Fibroblast of lung (primary cell): ENCODE measurements around the gene CAMK1D. TPM values are rescaled to one million over a fixed set of nuclear protein-coding genes. Genes with fewer than 3 reads are reported as not detected.

ENCODE experiments used
- DNase-seq, 2 donors: peaks; one replicate each; pipeline versions ENCODE4 v3.0.0 to v3.0.0-alpha.2; 2010; ENCODE audit warnings: low read depth in 2 of 2
- H2AFZ ChIP-seq: 2 replicates; pipeline ENCODE4 v1.5.1; 2012; ENCODE audit warnings: low read length, control low read depth, inconsistent platforms
- H3K27ac ChIP-seq: 2 replicates; pipeline ENCODE4 v1.5.1; 2011; ENCODE audit warnings: low read length, control low read depth; ENCODE audit not compliant: insufficient read depth
- H3K27me3 ChIP-seq: 2 replicates; pipeline ENCODE4 v1.5.1; 2011; ENCODE audit warnings: mild to moderate bottlenecking, low read length; ENCODE audit not compliant: control insufficient read depth, insufficient read depth
- H3K36me3 ChIP-seq: 2 replicates; pipeline ENCODE4 v1.5.1; 2011; ENCODE audit warnings: low read length; ENCODE audit not compliant: control insufficient read depth, insufficient read depth
- H3K4me1 ChIP-seq: 2 replicates; pipeline ENCODE4 v1.5.1; 2011; ENCODE audit warnings: low read length; ENCODE audit not compliant: control insufficient read depth, insufficient read depth; ENCODE audit errors: extremely low read depth
- H3K4me2 ChIP-seq: 2 replicates; pipeline ENCODE4 v1.5.1; 2011; ENCODE audit warnings: low read length, control low read depth; ENCODE audit not compliant: insufficient read depth; ENCODE audit errors: extremely low read depth
- H3K4me3 ChIP-seq, 4 experiments: fragments of 200-600 bp in 1 of 4; sonication (generic) in 1 of 4; replicated peaks in 1 of 4; 2 replicates each; pipeline ENCODE4 v1.5.1; 2011 to 2016; ENCODE audit warnings: low read length in 4 of 4, low read depth in 3 of 4, mild to moderate bottlenecking in 3 of 4, control low read depth in 2 of 4, inconsistent platforms in 1 of 4, mixed read lengths in 1 of 4; ENCODE audit not compliant: insufficient read depth in 1 of 4; ENCODE audit errors: control extremely low read depth in 1 of 4
- H3K79me2 ChIP-seq: 2 replicates; pipeline ENCODE4 v1.5.1; 2012; ENCODE audit warnings: mild to moderate bottlenecking, low read length, inconsistent platforms; ENCODE audit not compliant: control insufficient read depth, insufficient read depth
- H3K9ac ChIP-seq: 2 replicates; pipeline ENCODE4 v1.5.1; 2011; ENCODE audit warnings: mild to moderate bottlenecking, low read length, control low read depth; ENCODE audit not compliant: insufficient read depth
- H3K9me3 ChIP-seq: 2 replicates; pipeline ENCODE4 v1.5.1; 2012; ENCODE audit warnings: low read depth, low read length; ENCODE audit not compliant: control insufficient read depth, insufficient read depth
- H4K20me1 ChIP-seq: 2 replicates; pipeline ENCODE4 v1.5.1; 2011; ENCODE audit warnings: low read length; ENCODE audit not compliant: control insufficient read depth, insufficient read depth; ENCODE audit errors: extremely low read depth
- CTCF ChIP-seq, 2 donors: IDR thresholded peaks in 1 of 2; conservative IDR thresholded peaks in 1 of 2; 1 replicate in 1 of 2; 2 replicates in 1 of 2; pipeline ENCODE4 v1.5.1; 2011 to 2012; ENCODE audit warnings: low read length in 2 of 2, control low read depth in 1 of 2, inconsistent platforms in 1 of 2, low read depth in 1 of 2, mild to moderate bottlenecking in 1 of 2
- EZH2 ChIP-seq: IDR thresholded peaks from 2 replicates; pipeline ENCODE4 v1.5.1; 2012; ENCODE audit warnings: low read length, control low read depth, mild to moderate bottlenecking; ENCODE audit errors: missing control alignments
- polyA plus RNA-seq, 2 donors: library from polyadenylated mRNA; depleted of rRNA in 1 of 2; stranded (reverse) in 1 of 2; unstranded in 1 of 2; fragments of >200 nt; gene quantifications; 2 replicates each; pipeline ENCODE4 v1.2.1, GENCODE V29; 2011 to 2012; ENCODE audit warnings: missing spikeins in 1 of 2
- total RNA-seq: library from RNA; depleted of rRNA; stranded (reverse); fragments of >200 nt; gene quantifications from 2 replicates; pipeline ENCODE4 v1.2.1, GENCODE V29; 2014

CAMK1D gene
- total and polyA plus RNA-seq, 2 donors (not counting 1 experiment from before 2014, with no cell fraction given), result 2.3 TPM

DNA sequence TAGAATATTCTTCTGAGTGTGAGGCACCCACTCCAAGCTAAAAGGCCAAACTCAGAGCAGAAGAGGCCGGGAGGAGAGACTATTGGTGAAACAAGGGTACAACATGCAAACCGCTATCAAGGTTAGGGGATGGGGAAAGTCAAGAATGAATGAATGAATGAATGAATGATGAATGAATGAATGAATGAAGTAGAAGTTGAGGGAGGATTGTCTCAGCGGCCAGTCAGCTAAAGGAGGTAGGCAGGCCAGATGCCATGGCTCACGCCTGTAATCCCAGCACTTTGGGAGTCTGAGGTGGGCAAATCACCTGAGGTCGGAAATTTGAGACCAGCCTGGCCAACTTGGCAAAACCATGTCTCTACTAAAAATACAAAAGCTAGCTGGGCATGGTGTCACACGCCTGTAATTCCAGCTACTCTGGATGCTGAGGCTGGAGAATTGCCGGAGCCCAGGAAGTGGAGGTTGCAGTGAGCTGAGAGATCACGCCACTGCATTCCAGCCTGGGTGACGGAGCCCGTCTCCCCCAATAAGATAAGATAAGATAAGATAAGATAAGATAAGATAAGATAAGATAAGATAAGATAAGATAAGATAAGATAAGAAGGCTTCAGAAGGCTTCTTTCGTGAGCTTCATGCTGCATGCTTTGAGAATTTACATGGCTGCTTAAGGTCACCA is 401.3 kb downstream of the CAMK1D start:
- DNase-seq, result peak; percentile 14 to 59
- Histone ChIP-seq H3K4me3 (no peak overlapping the region), H3K9ac (no peak overlapping the region), H3K79me2 (no peaks in the 10 kb centered on the region), H3K36me3 (no peaks in the 10 kb centered on the region), H4K20me1 (no peaks in the 10 kb centered on the region), H3K27ac (no peak overlapping the region), H3K27me3 (no peaks in the 10 kb centered on the region), H3K9me3 (no peaks in the 10 kb centered on the region), H3K4me2 (no peak overlapping the region), H2AFZ (no peak overlapping the region), H3K4me1 (no peaks in the 10 kb centered on the region)
- TF ChIP-seq EZH2 (no peak), CTCF (conservative IDR thresholded peaks at IDR 0.05 in 1 of 2, IDR thresholded peaks at IDR 0.05 in 1 of 2; ENCODE audit: low read depth in 1 of 2, low read length in 2 of 2) (no peak)

DNA sequence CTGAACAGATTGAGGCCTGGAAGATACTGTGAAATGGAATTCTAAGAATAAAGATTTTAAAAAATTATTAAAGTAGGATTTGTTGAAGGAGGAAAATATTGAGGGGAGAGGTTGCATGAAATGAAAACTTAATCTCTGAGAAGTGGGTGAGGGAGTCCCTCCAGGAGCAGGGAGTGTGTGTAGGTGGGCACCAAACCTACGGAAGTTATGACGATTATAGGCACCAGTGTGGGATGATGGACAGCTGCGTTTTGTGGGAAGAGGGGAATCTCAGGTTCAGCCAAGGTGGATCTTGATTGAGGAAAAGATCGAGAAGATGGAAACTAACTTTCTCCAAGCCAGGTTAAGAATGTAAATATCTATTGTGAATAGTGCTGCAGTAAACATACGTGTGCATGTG is 405.7 kb downstream of the CAMK1D start:
- H3K9ac ChIP-seq, result no peak overlapping the region
- no peak for TF ChIP-seq CTCF (conservative IDR thresholded peaks at IDR 0.05 in 1 of 2, IDR thresholded peaks at IDR 0.05 in 1 of 2; ENCODE audit: low read depth in 1 of 2, low read length in 2 of 2)
- TF ChIP-seq EZH2, result no peak

DNA sequence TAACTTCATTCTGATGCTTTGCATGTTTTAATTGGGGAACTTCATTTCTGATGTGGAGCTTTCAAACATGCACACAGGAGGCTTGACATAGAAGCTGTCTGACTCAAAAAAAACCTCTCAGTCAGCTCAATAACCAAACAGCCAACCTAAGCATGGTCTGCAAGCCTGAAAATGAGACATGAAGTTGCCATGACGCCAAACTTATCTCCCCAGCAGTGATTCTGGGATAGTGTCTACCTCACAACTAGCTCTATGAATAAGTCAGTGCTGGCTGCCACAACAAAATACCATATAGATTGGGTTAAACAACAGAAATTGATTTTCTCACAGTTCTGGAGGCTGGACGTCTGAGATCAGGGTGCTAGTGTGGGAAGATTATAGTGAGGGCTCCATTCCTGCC is 408.0 kb downstream of the CAMK1D start:
- H3K36me3 ChIP-seq, result no peaks in the 10 kb centered on the region
- no peaks in the 10 kb centered on the region for H3K4me1 ChIP-seq
- DNase-seq, result peak in 1 of 2 donors; percentile 26
- H2AFZ ChIP-seq, result no peak overlapping the region
- H3K27me3 ChIP-seq, result no peaks in the 10 kb centered on the region
- H4K20me1 ChIP-seq, result no peaks in the 10 kb centered on the region
- H3K27ac ChIP-seq, result no peak overlapping the region
- H3K4me3 ChIP-seq, result no peak overlapping the region
- no peaks in the 10 kb centered on the region for H3K9me3 ChIP-seq
- H3K9ac ChIP-seq, result no peak overlapping the region
- no peaks in the 10 kb centered on the region for H3K79me2 ChIP-seq
- TF ChIP-seq EZH2 (no peak), CTCF (conservative IDR thresholded peaks at IDR 0.05 in 1 of 2, IDR thresholded peaks at IDR 0.05 in 1 of 2; ENCODE audit: low read depth in 1 of 2, low read length in 2 of 2) (no peak)
- H3K4me2 ChIP-seq, result no peak overlapping the region

More for the DNA sequence above, 405.7 kb downstream of the CAMK1D start:
- H3K9me3 ChIP-seq, result no peaks in the 10 kb centered on the region
- H3K79me2 ChIP-seq, result no peaks in the 10 kb centered on the region
- no peak for DNase-seq
- no peak overlapping the region for H3K4me3 ChIP-seq
- H2AFZ ChIP-seq, result no peak overlapping the region
- H4K20me1 ChIP-seq, result no peaks in the 10 kb centered on the region
- H3K4me1 ChIP-seq, result no peaks in the 10 kb centered on the region
- no peak overlapping the region for H3K27ac ChIP-seq
- H3K27me3 ChIP-seq, result no peaks in the 10 kb centered on the region
- H3K4me2 ChIP-seq, result no peak overlapping the region
- no peaks in the 10 kb centered on the region for H3K36me3 ChIP-seq
